Keratinocyte (primary cell): ENCODE results near the gene TSHR. TPM values are rescaled to one million over a fixed set of nuclear protein-coding genes. Genes with fewer than 3 reads are reported as not detected.
"Not testable (repeated sequence)": the region's sequence is repeated elsewhere in the genome, so short reads cannot be mapped to it uniquely, and the experiment has no call there.

Source experiments
- DNase-seq: peaks from one replicate; pipeline ENCODE4 v3.0.0-alpha.2; 2011; ENCODE audit warnings: low read depth, missing footprints, low spot score
- FAIRE-seq: peaks from 2 replicates; lab custom pipeline; 2011; peaks lifted over from hg19 to GRCh38; lab: Jason Lieb, UNC
- H2AFZ ChIP-seq: 2 replicates; pipeline ENCODE4 v1.6.0; 2012; ENCODE audit warnings: low read length, control low read depth, inconsistent platforms; ENCODE audit not compliant: control insufficient read depth
- H3K27ac ChIP-seq: 2 replicates; pipeline ENCODE4 v1.5.1; 2011; ENCODE audit warnings: low read length; ENCODE audit not compliant: control insufficient read depth, insufficient read depth
- H3K27me3 ChIP-seq: 3 replicates; pipeline ENCODE4 v1.6.0; 2011; ENCODE audit warnings: low read length; ENCODE audit not compliant: control insufficient read depth, insufficient read depth; ENCODE audit errors: extremely low read depth
- H3K36me3 ChIP-seq, 2 experiments: 2 replicates in 1 of 2; 3 replicates in 1 of 2; pipeline ENCODE4 v1.5.1; 2011; ENCODE audit warnings: low read length in 2 of 2, mild to moderate bottlenecking in 1 of 2; ENCODE audit not compliant: control insufficient read depth in 2 of 2, insufficient read depth in 2 of 2; ENCODE audit errors: extremely low read depth in 1 of 2
- H3K4me1 ChIP-seq: 3 replicates; pipeline ENCODE4 v1.5.1; 2011; ENCODE audit warnings: low read length; ENCODE audit not compliant: control insufficient read depth, insufficient read depth; ENCODE audit errors: extremely low read depth
- H3K4me2 ChIP-seq: 3 replicates; pipeline ENCODE4 v1.6.0; 2011; ENCODE audit warnings: low read depth, low read length; ENCODE audit not compliant: control insufficient read depth, insufficient read depth; ENCODE audit errors: extremely low read depth
- H3K4me3 ChIP-seq, 3 experiments: fragments of 200-600 bp in 1 of 3; sonication (generic) in 1 of 3; 2 replicates in 2 of 3; 3 replicates in 1 of 3; pipeline ENCODE4 v1.5.1; 2011 to 2016; ENCODE audit warnings: low read length in 3 of 3, mild to moderate bottlenecking in 3 of 3, control low read depth in 2 of 3, inconsistent platforms in 1 of 3, low read depth in 1 of 3, mixed read lengths in 1 of 3, mixed run types in 1 of 3, moderate library complexity in 1 of 3; ENCODE audit not compliant: control insufficient read depth in 2 of 3, insufficient read depth in 2 of 3; ENCODE audit errors: extremely low read depth in 1 of 3
- H3K79me2 ChIP-seq: 2 replicates; pipeline ENCODE4 v1.6.0; 2012; ENCODE audit warnings: low read length; ENCODE audit not compliant: control insufficient read depth, insufficient read depth
- H3K9ac ChIP-seq: 3 replicates; pipeline ENCODE4 v1.6.0; 2011; ENCODE audit warnings: low read length; ENCODE audit not compliant: control insufficient read depth, insufficient read depth; ENCODE audit errors: extremely low read depth
- H3K9me1 ChIP-seq: 3 replicates; pipeline ENCODE4 v1.6.0; 2011; ENCODE audit warnings: low read length; ENCODE audit not compliant: control insufficient read depth, insufficient read depth; ENCODE audit errors: extremely low read depth
- H3K9me3 ChIP-seq: 2 replicates; pipeline ENCODE4 v1.5.1; 2012; ENCODE audit warnings: low read depth, low read length; ENCODE audit not compliant: control insufficient read depth
- H4K20me1 ChIP-seq: 3 replicates; pipeline ENCODE4 v1.6.0; 2011; ENCODE audit warnings: low read length; ENCODE audit not compliant: control insufficient read depth, insufficient read depth; ENCODE audit errors: extremely low read depth
- EZH2 ChIP-seq: IDR thresholded peaks from one replicate; pipeline ENCODE4 v1.6.1; 2012; ENCODE audit warnings: inconsistent platforms, mild to moderate bottlenecking, low read length, moderate library complexity
- dilution Hi-C: fragments of 300-500 bp; cut with MboI; formaldehyde crosslinking; loops from one replicate; pipeline ENCODE4 v1.7.0; 2020; ENCODE audit warnings: low sequenced_read_pairs; ENCODE audit not compliant: extremely low pct_ligation_motif_present
- polyA plus RNA-seq, 5 experiments: library from polyadenylated mRNA; depleted of rRNA in 3 of 5; stranded (reverse) in 3 of 5; stranded (forward) in 1 of 5; unstranded in 1 of 5; fragments of >200 nt; gene quantifications; 1 replicate in 1 of 5; 2 replicates in 3 of 5; 3 replicates in 1 of 5; pipeline versions ENCODE4 v1.2.1 to v1.2.3, GENCODE V29; 2011 to 2012; ENCODE audit warnings: missing spikeins in 2 of 5, low read depth in 1 of 5, low replicate concordance in 1 of 5
- TF ChIP-seq, protein P1 (sequence below), 3 experiments: IDR thresholded peaks in 1 of 3; conservative IDR thresholded peaks in 1 of 3; optimal IDR thresholded peaks in 1 of 3; 2 replicates in 2 of 3; 3 replicates in 1 of 3; pipeline versions ENCODE3 to v1.5.1; 2011; ENCODE audit warnings: low read length in 3 of 3, mild to moderate bottlenecking in 3 of 3, moderate library complexity in 2 of 3, control low read depth in 1 of 3, inconsistent platforms in 1 of 3; ENCODE audit not compliant: insufficient read depth in 2 of 3; ENCODE audit errors: extremely low read depth in 1 of 3

The TSHR gene
- polyA plus RNA-seq, 1 donor (not counting 4 experiments of a cell fraction or from before 2014, with no cell fraction given): 0.03 TPM

GRCh38 chr14:81051547-81051946 is 96.1 kb downstream of the TSHR start:
- no peak overlapping the region for H3K9ac ChIP-seq
- no peak overlapping the region for H3K4me2 ChIP-seq
- FAIRE-seq (no peak), DNase-seq (no peak)
- no peaks in the 10 kb centered on the region for H3K9me1 ChIP-seq
- no peak for TF ChIP-seq EZH2
- TF ChIP-seq, protein P1, sequence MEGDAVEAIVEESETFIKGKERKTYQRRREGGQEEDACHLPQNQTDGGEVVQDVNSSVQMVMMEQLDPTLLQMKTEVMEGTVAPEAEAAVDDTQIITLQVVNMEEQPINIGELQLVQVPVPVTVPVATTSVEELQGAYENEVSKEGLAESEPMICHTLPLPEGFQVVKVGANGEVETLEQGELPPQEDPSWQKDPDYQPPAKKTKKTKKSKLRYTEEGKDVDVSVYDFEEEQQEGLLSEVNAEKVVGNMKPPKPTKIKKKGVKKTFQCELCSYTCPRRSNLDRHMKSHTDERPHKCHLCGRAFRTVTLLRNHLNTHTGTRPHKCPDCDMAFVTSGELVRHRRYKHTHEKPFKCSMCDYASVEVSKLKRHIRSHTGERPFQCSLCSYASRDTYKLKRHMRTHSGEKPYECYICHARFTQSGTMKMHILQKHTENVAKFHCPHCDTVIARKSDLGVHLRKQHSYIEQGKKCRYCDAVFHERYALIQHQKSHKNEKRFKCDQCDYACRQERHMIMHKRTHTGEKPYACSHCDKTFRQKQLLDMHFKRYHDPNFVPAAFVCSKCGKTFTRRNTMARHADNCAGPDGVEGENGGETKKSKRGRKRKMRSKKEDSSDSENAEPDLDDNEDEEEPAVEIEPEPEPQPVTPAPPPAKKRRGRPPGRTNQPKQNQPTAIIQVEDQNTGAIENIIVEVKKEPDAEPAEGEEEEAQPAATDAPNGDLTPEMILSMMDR (optimal IDR thresholded peaks at IDR 0.05 in 1 of 3, IDR thresholded peaks at IDR 0.05 in 1 of 3, conservative IDR thresholded peaks at IDR 0.05 in 1 of 3; ENCODE audit: extremely low read depth in 1 of 3, insufficient read depth in 2 of 3, low read length in 3 of 3): no peak
- H3K36me3 ChIP-seq: no peaks in the 10 kb centered on the region
- no peak overlapping the region for H3K4me3 ChIP-seq
- dilution Hi-C loops: no loop called here
- H3K27me3 ChIP-seq: no peaks in the 10 kb centered on the region
- H3K27ac ChIP-seq: no peak overlapping the region
- H2AFZ ChIP-seq: no peak overlapping the region
- H3K9me3 ChIP-seq: no peaks in the 10 kb centered on the region
- H3K79me2 ChIP-seq: no peaks in the 10 kb centered on the region
- H4K20me1 ChIP-seq: no peaks in the 10 kb centered on the region
- no peaks in the 10 kb centered on the region for H3K4me1 ChIP-seq

- H3K27ac ChIP-seq, dilution Hi-C loops, H3K36me3 ChIP-seq, H3K4me1 ChIP-seq, H3K9me1 ChIP-seq, FAIRE-seq, H3K27me3 ChIP-seq, H3K9me3 ChIP-seq, H4K20me1 ChIP-seq, H2AFZ ChIP-seq, DNase-seq, H3K4me3 ChIP-seq, H3K9ac ChIP-seq, H3K79me2 ChIP-seq, H3K4me2 ChIP-seq: not testable (repeated sequence)
Observed at GRCh38 chr14:81054057-81054456, 98.6 kb downstream of the TSHR start.

DNA sequence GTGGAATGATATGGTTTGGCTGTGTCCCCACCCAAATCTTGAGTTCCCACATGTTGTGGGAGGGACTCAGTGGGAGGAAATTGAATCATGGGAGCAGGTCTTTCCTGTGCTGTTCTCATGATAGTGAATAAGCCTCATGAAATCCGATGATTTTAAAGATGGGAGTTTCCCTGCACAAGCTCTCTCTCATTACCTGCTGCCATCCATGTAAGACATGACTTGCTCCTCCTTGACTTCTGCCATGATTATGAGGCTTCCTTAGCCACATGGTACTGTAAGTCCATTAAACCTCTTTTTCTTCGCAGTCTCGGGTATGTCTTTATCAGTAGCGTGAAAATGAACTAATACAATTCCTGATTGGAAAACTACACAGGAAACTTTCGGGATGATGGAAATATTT is 100.5 kb downstream of the TSHR start:
- Histone ChIP-seq H3K27me3 (no peaks in the 10 kb centered on the region), H3K36me3 (no peaks in the 10 kb centered on the region), H4K20me1 (no peaks in the 10 kb centered on the region), H3K79me2 (no peaks in the 10 kb centered on the region), H3K4me1 (no peaks in the 10 kb centered on the region), H3K4me2 (no peak overlapping the region), H3K27ac (no peak overlapping the region), H3K4me3 (no peak overlapping the region), H3K9ac (no peak overlapping the region), H2AFZ (no peak overlapping the region), H3K9me1 (no peaks in the 10 kb centered on the region), H3K9me3 (no peaks in the 10 kb centered on the region)
- DNase-seq (no peak), FAIRE-seq (no peak)
- dilution Hi-C loops: no loop called here
- no peak for TF ChIP-seq EZH2
- TF ChIP-seq, protein P1 (optimal IDR thresholded peaks at IDR 0.05 in 1 of 3, IDR thresholded peaks at IDR 0.05 in 1 of 3, conservative IDR thresholded peaks at IDR 0.05 in 1 of 3; ENCODE audit: extremely low read depth in 1 of 3, insufficient read depth in 2 of 3, low read length in 3 of 3): no peak
